ENCODE results near the gene EIF4G3.
"Not testable (repeated sequence)": the region's sequence is repeated elsewhere in the genome, so short reads cannot be mapped to it uniquely, and the experiment has no call there.

Gene EIF4G3

DNA sequence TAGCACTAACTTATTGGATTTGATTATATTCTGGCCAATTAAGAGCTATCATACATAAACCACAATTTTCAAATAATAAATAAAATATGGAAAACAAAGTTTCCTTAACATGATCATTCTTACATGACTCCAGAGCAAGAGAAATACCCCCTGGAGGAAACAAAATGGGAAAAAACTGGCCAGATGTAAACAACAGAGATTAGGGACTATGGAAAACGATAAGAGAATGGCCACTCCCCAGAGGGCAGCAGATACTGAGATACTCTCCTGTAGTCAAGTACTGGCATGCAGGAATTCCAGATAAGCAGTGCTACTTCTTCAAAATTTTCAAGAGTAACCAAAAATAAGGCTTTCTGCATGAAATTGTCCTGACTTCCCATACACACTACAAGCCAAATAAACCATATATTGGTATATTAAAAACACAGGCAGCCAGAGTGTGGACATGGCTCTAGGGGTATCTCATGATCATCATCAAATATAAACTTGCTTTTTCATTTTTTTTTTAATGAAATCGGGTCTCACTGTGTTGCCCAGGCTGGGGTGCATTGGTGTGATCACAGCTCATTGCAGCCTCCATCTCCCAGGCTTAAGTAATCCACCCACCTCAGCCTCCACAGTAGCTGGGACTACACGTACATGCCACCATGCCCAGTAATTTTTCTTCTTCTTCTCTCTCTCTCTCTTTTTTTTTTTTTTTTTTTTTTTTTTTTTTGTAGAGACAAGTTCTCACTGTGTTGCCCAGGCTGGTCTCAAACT lies 118.5 kb downstream of the EIF4G3 start:
- no peaks in the 10 kb centered on the region for H3K27me3 ChIP-seq (replicated peaks in 2 of 5; ENCODE audit: control insufficient read depth in 4 of 5, insufficient read depth in 5 of 5, low read length in 4 of 5)
- no peaks in the 10 kb centered on the region for H3K36me3 ChIP-seq (ENCODE audit: control insufficient read depth in 4 of 4, insufficient read depth in 4 of 4, low read length in 3 of 4)
- ChIA-PET CTCF (interaction anchor here (0.8 to 1.3 kb wide), 3 partner anchors 11 to 94 kb away, joined by 3 to 5 read pairs (median 3); no protein-coding TSS in a partner anchor), POLR2A (interaction anchor here (0.7 kb wide), 1 partner anchor 37 kb away, joined by 6 read pairs; no protein-coding TSS in a partner anchor)
- DNase-seq = no peak
- H3K27ac ChIP-seq (ENCODE audit: insufficient read depth in 1 of 2, low read depth in 1 of 2, low read length in 2 of 2, poor library complexity in 1 of 2, severe bottlenecking in 2 of 2) = no peak overlapping the region
- H3K9me3 ChIP-seq (ENCODE audit: control extremely low read depth in 1 of 5, control insufficient read depth in 4 of 5, insufficient read depth in 2 of 5, low read depth in 1 of 5, low read length in 4 of 5) = no peaks in the 10 kb centered on the region
- H3K4me3 ChIP-seq (ENCODE audit: control insufficient read depth in 1 of 7, extremely low read depth in 1 of 7, insufficient read depth in 4 of 7, low read depth in 2 of 7, low read length in 6 of 7) = no peak overlapping the region
- WGBS (ENCODE audit: insufficient coverage) = no CpG with 5 or more reads among the region's 3 CpGs
- H3K4me1 ChIP-seq (ENCODE audit: control extremely low read depth in 1 of 4, control insufficient read depth in 4 of 4, insufficient read depth in 4 of 4, low read length in 3 of 4) = no peaks in the 10 kb centered on the region

DNA sequence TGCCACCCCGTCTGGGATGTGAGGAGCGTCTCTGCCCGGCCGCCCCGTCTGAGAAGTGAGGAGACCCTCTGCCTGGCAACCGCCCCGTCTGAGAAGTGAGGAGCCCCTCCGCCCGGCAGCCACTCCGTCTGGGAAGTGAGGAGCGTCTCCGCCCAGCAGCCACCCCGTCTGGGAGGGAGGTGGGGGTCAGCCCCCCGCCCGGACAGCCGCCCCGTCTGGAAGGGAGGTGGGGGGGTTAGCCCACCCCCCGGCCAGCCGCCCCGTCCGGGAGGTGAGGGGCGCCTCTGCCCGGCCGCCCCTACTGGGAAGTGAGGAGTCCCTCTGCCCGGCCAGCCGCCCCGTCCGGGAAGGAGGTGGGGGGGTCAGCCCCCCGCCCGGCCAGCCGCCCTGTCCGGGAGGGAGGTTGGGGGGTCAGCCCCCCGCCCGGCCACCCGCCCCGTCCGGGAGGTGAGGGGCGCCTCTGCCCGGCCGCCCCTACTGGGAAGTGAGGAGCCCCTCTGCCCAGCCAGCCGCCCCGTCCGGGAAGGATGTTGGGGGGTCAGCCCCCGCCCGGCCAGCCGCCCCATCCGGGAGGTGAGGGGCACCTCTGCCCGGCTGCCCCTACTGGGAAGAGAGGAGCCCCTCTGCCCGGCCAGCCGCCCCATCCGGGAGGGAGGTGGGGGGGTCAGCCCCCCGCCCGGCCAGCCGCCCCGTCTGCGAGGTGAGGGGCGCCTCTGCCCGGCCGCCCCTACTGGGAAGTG lies 123.3 kb downstream of the EIF4G3 start:
- H3K27me3 ChIP-seq (replicated peaks in 2 of 5; ENCODE audit: control insufficient read depth in 4 of 5, insufficient read depth in 5 of 5, low read length in 4 of 5); CTCF ChIA-PET; H3K4me3 ChIP-seq (ENCODE audit: control insufficient read depth in 1 of 7, extremely low read depth in 1 of 7, insufficient read depth in 4 of 7, low read depth in 2 of 7, low read length in 6 of 7); POLR2A ChIA-PET; DNase-seq; H3K9me3 ChIP-seq (ENCODE audit: control extremely low read depth in 1 of 5, control insufficient read depth in 4 of 5, insufficient read depth in 2 of 5, low read depth in 1 of 5, low read length in 4 of 5); H3K27ac ChIP-seq (ENCODE audit: insufficient read depth in 1 of 2, low read depth in 1 of 2, low read length in 2 of 2, poor library complexity in 1 of 2, severe bottlenecking in 2 of 2): not testable (repeated sequence)
- peaks cover 0 to 11% (median 5%) of the 10 kb centered on the region in 4 experiments for H3K4me1 ChIP-seq (ENCODE audit: control extremely low read depth in 1 of 4, control insufficient read depth in 4 of 4, insufficient read depth in 4 of 4, low read length in 3 of 4)
- WGBS (ENCODE audit: insufficient coverage) = no CpG with 5 or more reads among the region's 59 CpGs
- peaks cover 8 to 10% (median 8%) of the 10 kb centered on the region in 4 experiments for H3K36me3 ChIP-seq (ENCODE audit: control insufficient read depth in 4 of 4, insufficient read depth in 4 of 4, low read length in 3 of 4)

DNA sequence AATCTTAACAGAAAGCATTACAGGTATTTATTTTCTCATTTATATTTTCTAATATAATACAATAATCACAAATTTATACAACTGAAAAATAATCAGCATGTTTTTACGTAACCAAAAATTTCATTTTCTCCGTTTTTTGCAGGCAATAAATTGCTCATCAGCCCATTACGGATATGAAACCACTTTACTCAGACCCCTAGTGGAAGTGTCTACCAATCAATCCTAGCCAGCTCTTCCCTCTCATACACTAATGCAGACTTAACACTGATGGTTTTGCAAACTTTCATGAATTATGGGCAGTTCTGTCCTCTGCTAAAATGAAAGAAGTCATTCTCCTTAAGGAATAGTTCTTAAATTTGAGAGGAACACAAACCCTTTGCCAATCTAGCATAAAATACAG lies 124.7 kb downstream of the EIF4G3 start:
- POLR2A ChIA-PET = interaction anchor here (0.6 kb wide), 1 partner anchor 52 kb away, joined by 3 read pairs; no protein-coding TSS in a partner anchor
- no peak for DNase-seq
- no peaks in the 10 kb centered on the region for H3K27me3 ChIP-seq (replicated peaks in 2 of 5; ENCODE audit: control insufficient read depth in 4 of 5, insufficient read depth in 5 of 5, low read length in 4 of 5)
- no peak overlapping the region for H3K4me3 ChIP-seq (ENCODE audit: control insufficient read depth in 1 of 7, extremely low read depth in 1 of 7, insufficient read depth in 4 of 7, low read depth in 2 of 7, low read length in 6 of 7)
- 96% methylated on average over 3 of the region's 3 CpGs for WGBS (ENCODE audit: insufficient coverage)
- H3K9me3 ChIP-seq (ENCODE audit: control extremely low read depth in 1 of 5, control insufficient read depth in 4 of 5, insufficient read depth in 2 of 5, low read depth in 1 of 5, low read length in 4 of 5) = peaks cover 0 to 2% (median 0%) of the 10 kb centered on the region in 5 experiments
- peaks cover 0 to 14% (median 5%) of the 10 kb centered on the region in 4 experiments for H3K4me1 ChIP-seq (ENCODE audit: control extremely low read depth in 1 of 4, control insufficient read depth in 4 of 4, insufficient read depth in 4 of 4, low read length in 3 of 4)
- peaks cover 8 to 14% (median 9%) of the 10 kb centered on the region in 4 experiments for H3K36me3 ChIP-seq (ENCODE audit: control insufficient read depth in 4 of 4, insufficient read depth in 4 of 4, low read length in 3 of 4)
- CTCF ChIA-PET = no interaction called here
- no peak overlapping the region for H3K27ac ChIP-seq (ENCODE audit: insufficient read depth in 1 of 2, low read depth in 1 of 2, low read length in 2 of 2, poor library complexity in 1 of 2, severe bottlenecking in 2 of 2)

DNA sequence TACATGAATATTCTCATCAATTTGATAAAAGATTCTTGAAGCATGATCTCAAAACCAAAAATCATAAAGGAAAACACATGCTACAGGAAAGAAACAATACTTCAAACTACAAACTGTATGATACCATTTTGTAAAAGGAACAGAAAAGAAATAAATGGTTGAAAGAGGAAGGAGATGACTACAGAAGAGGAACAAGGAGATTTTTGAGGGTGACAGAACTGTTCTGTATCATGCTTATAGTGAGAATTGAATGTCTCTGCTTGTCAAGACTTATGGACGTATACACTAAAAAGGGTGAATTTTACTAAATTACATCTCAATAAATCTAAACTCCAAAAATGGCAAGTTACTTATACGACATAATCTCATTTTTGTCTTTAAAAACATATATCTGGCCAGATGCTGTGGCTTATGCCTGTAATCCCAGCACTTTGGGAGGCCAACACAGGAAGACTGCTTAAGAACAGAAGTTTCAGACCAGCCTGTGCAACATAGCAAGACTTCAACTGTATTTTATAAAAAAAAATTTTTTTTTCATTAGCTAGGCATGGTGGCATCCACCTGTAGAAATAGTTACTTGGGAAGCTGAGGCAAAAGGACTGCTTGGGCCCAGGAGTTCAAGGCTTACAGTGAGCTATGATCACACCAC lies 125.4 kb downstream of the EIF4G3 start:
- peaks cover 8 to 16% (median 10%) of the 10 kb centered on the region in 4 experiments for H3K36me3 ChIP-seq (ENCODE audit: control insufficient read depth in 4 of 4, insufficient read depth in 4 of 4, low read length in 3 of 4)
- POLR2A ChIA-PET = interaction anchor here (0.6 kb wide), 1 partner anchor 51 kb away, joined by 3 read pairs; no protein-coding TSS in a partner anchor
- no peak overlapping the region for H3K27ac ChIP-seq (ENCODE audit: insufficient read depth in 1 of 2, low read depth in 1 of 2, low read length in 2 of 2, poor library complexity in 1 of 2, severe bottlenecking in 2 of 2)
- H3K27me3 ChIP-seq (replicated peaks in 2 of 5; ENCODE audit: control insufficient read depth in 4 of 5, insufficient read depth in 5 of 5, low read length in 4 of 5) = no peaks in the 10 kb centered on the region
- peaks cover 0 to 2% (median 0%) of the 10 kb centered on the region in 5 experiments for H3K9me3 ChIP-seq (ENCODE audit: control extremely low read depth in 1 of 5, control insufficient read depth in 4 of 5, insufficient read depth in 2 of 5, low read depth in 1 of 5, low read length in 4 of 5)
- CTCF ChIA-PET = no interaction called here
- WGBS (ENCODE audit: insufficient coverage) = 29% methylated on average over 1 of the region's 2 CpGs
- no peak overlapping the region for H3K4me3 ChIP-seq (ENCODE audit: control insufficient read depth in 1 of 7, extremely low read depth in 1 of 7, insufficient read depth in 4 of 7, low read depth in 2 of 7, low read length in 6 of 7)
- peaks cover 0 to 18% (median 5%) of the 10 kb centered on the region in 4 experiments for H3K4me1 ChIP-seq (ENCODE audit: control extremely low read depth in 1 of 4, control insufficient read depth in 4 of 4, insufficient read depth in 4 of 4, low read length in 3 of 4)
- peak in 2 of 3 donors; percentile 47 to 64 for DNase-seq

DNA sequence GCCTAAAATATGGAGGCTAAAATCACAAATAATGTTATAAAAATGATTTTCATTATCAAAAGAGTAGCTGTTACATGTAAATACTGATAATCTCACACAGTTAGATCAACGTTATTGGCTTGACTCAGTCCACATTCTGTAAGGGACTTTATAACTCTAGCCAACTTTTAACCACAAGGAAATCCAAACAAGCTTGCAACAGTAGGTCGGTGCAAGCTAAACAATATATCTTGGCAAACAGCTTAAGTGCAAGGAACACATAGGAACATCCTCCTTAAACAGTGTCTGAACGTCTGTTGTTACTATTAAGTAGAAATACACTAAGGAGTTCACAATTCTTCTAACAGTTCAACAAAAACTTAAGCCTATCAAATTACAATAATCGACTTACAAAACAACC lies 126.7 kb downstream of the EIF4G3 start:
- Histone ChIP-seq H3K27me3 (replicated peaks in 2 of 5; ENCODE audit: control insufficient read depth in 4 of 5, insufficient read depth in 5 of 5, low read length in 4 of 5) (no peaks in the 10 kb centered on the region), H3K4me1 (ENCODE audit: control extremely low read depth in 1 of 4, control insufficient read depth in 4 of 4, insufficient read depth in 4 of 4, low read length in 3 of 4) (peaks cover 0 to 20% (median 5%) of the 10 kb centered on the region in 4 experiments), H3K4me3 (ENCODE audit: control insufficient read depth in 1 of 7, extremely low read depth in 1 of 7, insufficient read depth in 4 of 7, low read depth in 2 of 7, low read length in 6 of 7) (no peak overlapping the region), H3K27ac (ENCODE audit: insufficient read depth in 1 of 2, low read depth in 1 of 2, low read length in 2 of 2, poor library complexity in 1 of 2, severe bottlenecking in 2 of 2) (no peak overlapping the region), H3K36me3 (ENCODE audit: control insufficient read depth in 4 of 4, insufficient read depth in 4 of 4, low read length in 3 of 4) (peaks cover 8 to 16% (median 11%) of the 10 kb centered on the region in 4 experiments), H3K9me3 (ENCODE audit: control extremely low read depth in 1 of 5, control insufficient read depth in 4 of 5, insufficient read depth in 2 of 5, low read depth in 1 of 5, low read length in 4 of 5) (peaks cover 0 to 2% (median 0%) of the 10 kb centered on the region in 5 experiments)
- ChIA-PET POLR2A (no interaction called here), CTCF (no interaction called here)
- no peak for DNase-seq
- WGBS (ENCODE audit: insufficient coverage) = 14% methylated on average over 1 of the region's 4 CpGs

DNA sequence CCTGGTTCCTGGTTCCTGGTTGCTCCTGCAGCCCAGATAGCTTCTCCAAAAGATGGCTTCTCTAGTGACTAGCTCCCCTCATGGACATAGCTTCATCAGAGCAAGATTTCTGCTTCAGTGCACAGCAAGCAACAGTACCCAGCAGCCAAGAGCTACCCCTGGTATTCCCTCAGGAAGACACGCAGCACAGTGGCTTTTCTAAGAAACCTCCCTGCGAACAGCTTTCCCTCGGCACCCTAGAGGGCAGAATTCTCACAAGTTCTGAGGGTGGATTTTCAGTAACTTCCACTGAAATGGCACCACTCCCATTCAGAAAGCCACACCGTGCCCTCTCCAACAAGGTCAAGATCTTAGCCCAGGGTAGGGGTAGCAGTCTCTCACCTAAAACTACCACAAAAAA lies 128.2 kb downstream of the EIF4G3 start:
- POLR2A ChIA-PET = no interaction called here
- H3K27ac ChIP-seq (ENCODE audit: insufficient read depth in 1 of 2, low read depth in 1 of 2, low read length in 2 of 2, poor library complexity in 1 of 2, severe bottlenecking in 2 of 2) = no peak overlapping the region
- H3K36me3 ChIP-seq (ENCODE audit: control insufficient read depth in 4 of 4, insufficient read depth in 4 of 4, low read length in 3 of 4) = peaks cover 8 to 16% (median 11%) of the 10 kb centered on the region in 4 experiments
- CTCF ChIA-PET = interaction anchor here (1.1 kb wide), 1 partner anchor 27 kb away, joined by 4 read pairs; no protein-coding TSS in a partner anchor
- peaks cover 0 to 22% (median 6%) of the 10 kb centered on the region in 4 experiments for H3K4me1 ChIP-seq (ENCODE audit: control extremely low read depth in 1 of 4, control insufficient read depth in 4 of 4, insufficient read depth in 4 of 4, low read length in 3 of 4)
- WGBS (ENCODE audit: insufficient coverage) = 55% methylated on average over 3 of the region's 4 CpGs
- H3K9me3 ChIP-seq (ENCODE audit: control extremely low read depth in 1 of 5, control insufficient read depth in 4 of 5, insufficient read depth in 2 of 5, low read depth in 1 of 5, low read length in 4 of 5) = peaks cover 0 to 2% (median 0%) of the 10 kb centered on the region in 5 experiments
- DNase-seq = no peak
- no peak overlapping the region for H3K4me3 ChIP-seq (ENCODE audit: control insufficient read depth in 1 of 7, extremely low read depth in 1 of 7, insufficient read depth in 4 of 7, low read depth in 2 of 7, low read length in 6 of 7)
- no peaks in the 10 kb centered on the region for H3K27me3 ChIP-seq (replicated peaks in 2 of 5; ENCODE audit: control insufficient read depth in 4 of 5, insufficient read depth in 5 of 5, low read length in 4 of 5)
